Tibial nerve (tissue), 4 donors: ENCODE results near the gene SNX30. TPM values are rescaled to one million over a fixed set of nuclear protein-coding genes. Genes with fewer than 3 reads are reported as not detected.

Experiments
- DNase-seq, 2 donors: peaks; one replicate each; pipeline ENCODE4 v3.0.0-alpha.2; 2019; ENCODE audit warnings: low spot score in 2 of 2
- H3K27ac ChIP-seq, 4 donors: fragments of 200-600 bp; sonication (generic) in 3 of 4; one replicate each; pipeline ENCODE4 v1.5.1; 2017 to 2019; ENCODE audit warnings: mild to moderate bottlenecking in 1 of 4
- H3K27me3 ChIP-seq, 2 donors: fragments of 200-600 bp; sonication (generic) in 1 of 2; one replicate each; pipeline versions ENCODE4 v1.5.1 to v1.6.0; 2017 to 2019
- H3K36me3 ChIP-seq, 3 donors: fragments of 200-600 bp; sonication (generic); one replicate each; pipeline ENCODE4 v1.5.1; 2018 to 2019
- H3K4me1 ChIP-seq, 4 donors: fragments of 200-600 bp; sonication (generic) in 3 of 4; one replicate each; pipeline ENCODE4 v1.5.1; 2017 to 2019
- H3K4me3 ChIP-seq, 4 donors: fragments of 200-600 bp; sonication (generic) in 3 of 4; one replicate each; pipeline ENCODE4 v1.5.1; 2017 to 2019; ENCODE audit warnings: mild to moderate bottlenecking in 1 of 4, moderate library complexity in 1 of 4
- H3K9me3 ChIP-seq, 4 donors: fragments of 200-600 bp; sonication (generic) in 3 of 4; one replicate each; pipeline ENCODE4 v1.5.1; 2017 to 2019
- CTCF ChIP-seq, 5 experiments: fragments of 200-600 bp in 3 of 5; fragments of 450-650 bp in 2 of 5; sonication (generic) in 3 of 5; IDR thresholded peaks; one replicate each; pipeline ENCODE4 v1.5.1; 2016 to 2019; ENCODE audit warnings: antibody characterized with exemption in 5 of 5, mild to moderate bottlenecking in 3 of 5, moderate library complexity in 2 of 5
- EP300 ChIP-seq, 2 donors: sonication (generic); formaldehyde crosslinking; IDR thresholded peaks; one replicate each; pipeline ENCODE4 v1.6.1; 2017; ENCODE audit warnings: antibody characterized with exemption in 2 of 2, mild to moderate bottlenecking in 1 of 2
- POLR2A ChIP-seq, 2 donors: fragments of 450-650 bp; IDR thresholded peaks; one replicate each; pipeline ENCODE4 v1.6.1; 2017; ENCODE audit warnings: antibody characterized with exemption in 2 of 2, mild to moderate bottlenecking in 2 of 2, moderate library complexity in 2 of 2
- WGBS, 2 donors: methylation state at CpG; one replicate each; pipeline ENCODE4 v1.1.5; 2018; 5-methylcytosine and 5-hydroxymethylcytosine counted together
- total RNA-seq, 4 donors: library from RNA; depleted of rRNA; stranded (reverse); fragments of >200 nt; gene quantifications; one replicate each; pipeline ENCODE4 v1.1.0, GENCODE V29; 2016

The SNX30 gene
- total RNA-seq, 4 donors from 2014 or later: 14.9 to 25.3 (median 17.0) TPM

GRCh38 chr9:112777914-112778313, 27.4 kb downstream of the SNX30 start:
- no peak for DNase-seq
- Histone ChIP-seq H3K27me3 (no peaks in the 10 kb centered on the region), H3K4me3 (no peak overlapping the region), H3K27ac (no peak overlapping the region), H3K36me3 (peaks cover 0 to 4% (median 0%) of the 10 kb centered on the region in 3 donors), H3K9me3 (no peaks in the 10 kb centered on the region), H3K4me1 (peaks cover 0 to 32% (median 4%) of the 10 kb centered on the region in 4 donors)
- TF ChIP-seq EP300 (IDR thresholded peaks at IDR 0.05) (no peak), POLR2A (IDR thresholded peaks at IDR 0.05) (no peak), CTCF (IDR thresholded peaks at IDR 0.05) (no peak)

GRCh38 chr9:112780450-112781036, 30.0 kb downstream of the SNX30 start:
- Histone ChIP-seq H3K27ac (no peak overlapping the region), H3K27me3 (no peaks in the 10 kb centered on the region), H3K36me3 (peaks cover 0 to 4% (median 0%) of the 10 kb centered on the region in 3 donors), H3K4me3 (no peak overlapping the region), H3K4me1 (peaks cover 0 to 25% (median 0%) of the 10 kb centered on the region in 4 donors), H3K9me3 (no peaks in the 10 kb centered on the region)
- no peak for DNase-seq
- 88 to 90% methylated on average over 6 of the region's 6 CpGs for WGBS, 2 donors
- TF ChIP-seq EP300 (IDR thresholded peaks at IDR 0.05) (no peak), CTCF (IDR thresholded peaks at IDR 0.05) (no peak), POLR2A (IDR thresholded peaks at IDR 0.05) (no peak)

DNA sequence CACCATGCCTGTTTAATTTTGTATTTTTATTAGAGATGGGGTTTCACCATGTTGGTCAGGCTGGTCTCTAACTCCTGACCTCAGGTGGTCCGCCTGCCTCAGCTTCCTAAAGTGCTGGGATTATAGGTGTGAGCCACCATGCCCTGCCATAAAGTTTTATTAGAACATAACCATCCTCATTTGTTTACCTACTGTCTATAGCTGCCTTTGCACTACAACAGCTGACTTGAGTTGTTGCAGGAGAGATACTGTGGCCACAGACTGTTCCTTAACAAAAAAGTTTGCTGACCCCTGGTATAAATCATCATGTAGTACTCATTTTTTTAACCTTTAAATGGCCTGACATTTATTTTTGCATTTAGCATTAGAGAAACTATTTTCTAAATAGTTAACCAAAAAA, 31.7 kb downstream of the SNX30 start:
- no peak for DNase-seq
- Histone ChIP-seq H3K27me3 (no peaks in the 10 kb centered on the region), H3K27ac (no peak overlapping the region), H3K4me1 (peaks cover 0 to 25% (median 0%) of the 10 kb centered on the region in 4 donors), H3K36me3 (no peaks in the 10 kb centered on the region), H3K4me3 (no peak overlapping the region), H3K9me3 (no peaks in the 10 kb centered on the region)
- TF ChIP-seq EP300 (IDR thresholded peaks at IDR 0.05) (no peak), POLR2A (IDR thresholded peaks at IDR 0.05) (no peak)
- WGBS, 2 donors: 94 to 100% methylated on average over 1 of the region's 1 CpG

DNA sequence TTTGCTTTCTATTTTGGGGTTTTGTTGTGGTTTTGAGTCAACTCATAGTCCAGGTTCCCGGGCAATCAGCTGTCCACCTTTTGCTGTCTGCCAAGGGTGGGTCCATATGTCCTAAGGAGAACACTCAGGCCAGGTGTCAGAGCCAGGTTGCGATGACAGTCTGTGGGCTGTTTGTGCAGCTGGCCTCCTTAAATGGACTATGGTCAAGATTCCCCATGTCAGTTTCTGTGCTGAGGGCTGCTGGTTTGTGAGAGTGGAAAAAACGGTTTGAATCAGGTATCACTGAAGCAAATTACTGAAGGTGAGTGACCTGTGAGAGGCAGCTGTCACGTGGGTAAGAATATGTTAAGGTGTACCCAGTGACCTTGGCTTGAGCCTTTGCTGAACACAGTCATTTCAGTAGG, 33.0 kb downstream of the SNX30 start:
- H3K27ac ChIP-seq: no peak overlapping the region
- no peak for TF ChIP-seq CTCF (IDR thresholded peaks at IDR 0.05)
- TF ChIP-seq POLR2A (IDR thresholded peaks at IDR 0.05): no peak
- no peak for TF ChIP-seq EP300 (IDR thresholded peaks at IDR 0.05)
- no peaks in the 10 kb centered on the region for H3K9me3 ChIP-seq
- no peaks in the 10 kb centered on the region for H3K27me3 ChIP-seq
- no peak for DNase-seq
- no peak overlapping the region for H3K4me3 ChIP-seq
- 76 to 77% methylated on average over 4 of the region's 4 CpGs for WGBS, 2 donors
- H3K36me3 ChIP-seq: no peaks in the 10 kb centered on the region
- H3K4me1 ChIP-seq: peaks cover 0 to 25% (median 0%) of the 10 kb centered on the region in 4 donors

- no peak for DNase-seq
- H3K4me1 ChIP-seq: peaks cover 0 to 28% (median 0%) of the 10 kb centered on the region in 4 donors
- no peak overlapping the region for H3K27ac ChIP-seq
- no peaks in the 10 kb centered on the region for H3K9me3 ChIP-seq
- TF ChIP-seq EP300 (IDR thresholded peaks at IDR 0.05) (no peak), CTCF (IDR thresholded peaks at IDR 0.05) (no peak)
- no peaks in the 10 kb centered on the region for H3K27me3 ChIP-seq
- WGBS, 2 donors: 27% methylated on average over 7 of the region's 7 CpGs
- H3K36me3 ChIP-seq: no peaks in the 10 kb centered on the region
- H3K4me3 ChIP-seq: no peak overlapping the region
These were observed 33.6 kb downstream of the SNX30 start for GRCh38 chr9:112784020-112784785.
